Adrenal gland (tissue), 12 donors: ENCODE results near the gene SPATA4. TPM values are rescaled to one million over a fixed set of nuclear protein-coding genes. Genes with fewer than 3 reads are reported as not detected.

ENCODE experiments used
- DNase-seq, 7 donors: peaks; one replicate each; pipeline ENCODE4 v3.0.0-alpha.2; 2019 to 2020
- H3K27ac ChIP-seq, 5 donors: fragments of 200-600 bp; sonication (generic) in 4 of 5; 1 replicate in 3 of 5; 2 replicates in 2 of 5; pipeline versions ENCODE4 v1.5.1 to v1.8.0; 2016 to 2020; ENCODE audit warnings: mild to moderate bottlenecking in 1 of 5
- H3K27me3 ChIP-seq: fragments of 200-600 bp; 2 replicates; pipeline ENCODE4 v1.8.0; 2021
- H3K36me3 ChIP-seq, 2 donors: fragments of 200-600 bp; replicated peaks in 1 of 2; 1 replicate in 1 of 2; 2 replicates in 1 of 2; pipeline versions ENCODE4 v1.5.1 to v1.8.0; 2018 to 2022
- H3K4me1 ChIP-seq, 2 donors: fragments of 200-600 bp; replicated peaks in 1 of 2; 1 replicate in 1 of 2; 2 replicates in 1 of 2; pipeline versions ENCODE4 v1.5.1 to v1.8.0; 2018 to 2021
- H3K4me3 ChIP-seq, 4 donors: fragments of 200-600 bp; sonication (generic) in 3 of 4; one replicate each; pipeline ENCODE4 v1.5.1; 2016 to 2018
- H3K9me3 ChIP-seq, 3 donors: fragments of 200-600 bp; sonication (generic) in 1 of 3; replicated peaks in 1 of 3; 1 replicate in 2 of 3; 2 replicates in 1 of 3; pipeline versions ENCODE4 v1.5.1 to v1.8.0; 2016 to 2021
- POLR2A ChIP-seq, 2 donors: fragments of 450-650 bp; IDR thresholded peaks; one replicate each; pipeline ENCODE4 v1.6.1; 2017; ENCODE audit warnings: antibody characterized with exemption in 2 of 2, mild to moderate bottlenecking in 2 of 2, moderate library complexity in 1 of 2
- WGBS, 4 donors: extraction: QIAGEN DNeasy Blood & Tissue Kit in 2 of 4; methylation state at CpG; one replicate each; pipeline versions ENCODE4 v1.1.5 to v1.1.7; 2013 to 2017; 5-methylcytosine and 5-hydroxymethylcytosine counted together
- intact Hi-C, 2 donors: fragments of 100-400 bp; cut with DNase I; formaldehyde crosslinking; loops; one replicate each; pipeline versions ENCODE4 v1.14.1 to v1.15.0; 2022 to 2023
- polyA plus RNA-seq, 3 donors: library from polyadenylated mRNA; stranded (reverse); fragments of 200-250 nt in 2 of 3; fragments of 350-450 nt in 1 of 3; fragmentation: Illumina TruSeq in 1 of 3; extraction: RNeasy Lipid Tissue Mini Kit (QIAGEN cat#74804) in 1 of 3; gene quantifications; one replicate each; pipeline ENCODE4 v1.2.3, GENCODE V29; 2013 to 2014
- total RNA-seq, 9 donors: library from RNA; depleted of rRNA in 4 of 9; stranded (reverse); fragments of >200 nt in 4 of 9; fragments of 120-200 nt in 1 of 9; fragmentation: NEBNext Ultra II Directional in 1 of 9; extraction: Animal tissue kit (Norgen Biotek cat#: 25700) in 1 of 9; gene quantifications; one replicate each; pipeline versions ENCODE4 v1.1.0 to v1.2.4, GENCODE V29; 2013 to 2023
- TF ChIP-seq, protein P1 (sequence below), 6 experiments: fragments of 450-650 bp in 4 of 6; fragments of 200-600 bp in 2 of 6; sonication (generic) in 1 of 6; IDR thresholded peaks; 1 replicate in 5 of 6; 2 replicates in 1 of 6; pipeline versions ENCODE4 v1.5.1 to v1.8.0; 2016 to 2021; ENCODE audit warnings: antibody characterized with exemption in 6 of 6, mild to moderate bottlenecking in 2 of 6, moderate library complexity in 1 of 6
- donor health status: healthy with polysubstance abuse.
- donor health status: Bipolar disorder and iron deficiency.
- donor health status: DM: yes; HTN: yes; CAD: no.
- donor health status: DM: no; HTN: no; CAD: no.
- donor health status: DM: no; HTN: no; CAD: no.
- donor health status: DM: yes; HTN: yes; CAD: no.

Gene SPATA4
- total and polyA plus RNA-seq, 12 donors: 0.13 to 0.83 (median 0.33) TPM; not detected in 5

DNA sequence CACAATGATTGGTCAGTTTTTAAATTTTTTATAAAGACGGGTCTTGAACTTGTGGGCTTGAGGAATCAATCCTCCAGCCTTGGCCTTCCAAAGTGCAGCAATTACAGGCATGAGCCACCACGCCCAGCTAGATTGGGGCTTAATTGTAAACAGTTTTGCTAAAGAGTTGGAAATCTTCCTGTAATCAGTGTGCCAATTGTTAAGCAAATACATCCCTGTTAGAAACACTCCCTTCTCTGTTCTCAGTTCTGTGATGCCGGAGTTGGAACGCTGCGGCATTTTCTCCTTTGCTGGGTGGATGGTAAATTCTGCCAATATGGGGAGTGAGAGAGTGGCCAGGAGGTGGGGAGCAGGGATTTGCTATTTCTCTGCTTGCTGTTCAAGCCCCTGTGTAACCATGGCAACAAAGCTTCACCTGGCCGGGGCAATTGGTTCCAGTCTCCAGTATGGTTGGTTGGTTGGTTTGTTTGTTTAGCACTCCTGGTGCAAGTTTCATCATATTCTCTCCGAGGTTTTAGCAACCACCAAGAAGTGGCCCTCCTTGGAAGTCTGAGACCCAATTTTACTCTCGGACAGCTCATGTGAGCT, 3.0 kb upstream of the SPATA4 start:
- Histone ChIP-seq H3K27me3 (no peaks in the 10 kb centered on the region), H3K4me1 (peaks cover 0 to 4% of the 10 kb centered on the region in 2 donors), H3K36me3 (no peaks in the 10 kb centered on the region), H3K4me3 (no peak overlapping the region), H3K9me3 (no peaks in the 10 kb centered on the region), H3K27ac (no peak overlapping the region)
- intact Hi-C loops: loop anchor here in 1 of 2 donors (10.0 kb wide), 1 partner anchor 116 kb away; the partner anchor contains the start of gene SPCS3
- no peak for DNase-seq
- TF ChIP-seq POLR2A (IDR thresholded peaks at IDR 0.05): no peak
- TF ChIP-seq, protein P1, sequence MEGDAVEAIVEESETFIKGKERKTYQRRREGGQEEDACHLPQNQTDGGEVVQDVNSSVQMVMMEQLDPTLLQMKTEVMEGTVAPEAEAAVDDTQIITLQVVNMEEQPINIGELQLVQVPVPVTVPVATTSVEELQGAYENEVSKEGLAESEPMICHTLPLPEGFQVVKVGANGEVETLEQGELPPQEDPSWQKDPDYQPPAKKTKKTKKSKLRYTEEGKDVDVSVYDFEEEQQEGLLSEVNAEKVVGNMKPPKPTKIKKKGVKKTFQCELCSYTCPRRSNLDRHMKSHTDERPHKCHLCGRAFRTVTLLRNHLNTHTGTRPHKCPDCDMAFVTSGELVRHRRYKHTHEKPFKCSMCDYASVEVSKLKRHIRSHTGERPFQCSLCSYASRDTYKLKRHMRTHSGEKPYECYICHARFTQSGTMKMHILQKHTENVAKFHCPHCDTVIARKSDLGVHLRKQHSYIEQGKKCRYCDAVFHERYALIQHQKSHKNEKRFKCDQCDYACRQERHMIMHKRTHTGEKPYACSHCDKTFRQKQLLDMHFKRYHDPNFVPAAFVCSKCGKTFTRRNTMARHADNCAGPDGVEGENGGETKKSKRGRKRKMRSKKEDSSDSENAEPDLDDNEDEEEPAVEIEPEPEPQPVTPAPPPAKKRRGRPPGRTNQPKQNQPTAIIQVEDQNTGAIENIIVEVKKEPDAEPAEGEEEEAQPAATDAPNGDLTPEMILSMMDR (IDR thresholded peaks at IDR 0.05): no peak
- 70 to 82% (median 76%) methylated on average over 8 of the region's 8 CpGs for WGBS, 4 donors

DNA sequence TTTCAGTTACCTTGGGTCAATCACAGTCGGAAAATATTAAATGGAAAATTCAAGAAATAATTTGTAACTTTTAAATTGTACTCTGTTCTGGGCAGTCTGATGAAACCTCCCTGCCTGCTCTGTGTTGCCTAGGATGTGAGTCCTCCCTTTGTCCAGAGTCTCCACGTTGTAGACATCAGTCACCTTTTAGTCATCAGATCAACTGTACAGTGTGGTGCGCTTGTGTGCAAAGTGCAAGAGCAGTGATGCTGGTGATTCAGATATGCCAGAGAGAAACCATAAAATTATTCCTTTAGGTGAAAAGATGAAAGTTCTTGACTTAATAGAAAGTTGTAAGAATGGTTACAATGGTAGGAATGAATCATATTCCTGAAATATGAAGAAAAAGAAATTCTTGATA, 1.4 kb downstream of the SPATA4 start:
- no peaks in the 10 kb centered on the region for H3K9me3 ChIP-seq
- H3K4me1 ChIP-seq: peaks cover 0 to 4% of the 10 kb centered on the region in 2 donors
- no peaks in the 10 kb centered on the region for H3K36me3 ChIP-seq
- no peak for DNase-seq
- WGBS, 4 donors: 63 to 67% (median 65%) methylated on average over 3 of the region's 3 CpGs
- H3K27ac ChIP-seq: no peak overlapping the region
- no peaks in the 10 kb centered on the region for H3K27me3 ChIP-seq
- TF ChIP-seq, protein P1 (IDR thresholded peaks at IDR 0.05): no peak
- TF ChIP-seq POLR2A (IDR thresholded peaks at IDR 0.05): no peak
- intact Hi-C loops: loop anchor here in 1 of 2 donors (10.0 kb wide), 1 partner anchor 121 kb away; the partner anchor contains the start of gene SPCS3
- H3K4me3 ChIP-seq: no peak overlapping the region

DNA sequence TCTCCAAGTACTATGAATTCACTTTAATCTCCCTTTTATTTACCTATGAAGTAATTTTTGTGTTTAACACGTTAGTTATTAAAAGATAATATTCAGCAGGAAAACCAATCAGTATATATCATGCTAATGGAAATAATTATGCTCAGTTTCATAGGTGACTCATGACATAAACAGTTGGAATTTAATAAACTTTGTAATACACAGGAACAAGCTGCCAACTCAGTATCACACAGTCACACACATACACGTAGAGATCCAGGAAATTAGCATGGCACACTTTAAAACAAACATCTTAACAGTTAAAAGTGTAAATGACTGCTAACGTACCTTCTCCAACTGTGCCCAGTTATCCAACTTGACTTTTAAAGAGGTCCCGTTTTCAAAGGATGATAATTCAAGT, 2.3 kb downstream of the SPATA4 start:
- no peak overlapping the region for H3K27ac ChIP-seq
- H3K4me1 ChIP-seq: peaks cover 0 to 4% of the 10 kb centered on the region in 2 donors
- TF ChIP-seq POLR2A (IDR thresholded peaks at IDR 0.05): no peak
- TF ChIP-seq, protein P1 (IDR thresholded peaks at IDR 0.05): no peak
- H3K9me3 ChIP-seq: no peaks in the 10 kb centered on the region
- no peaks in the 10 kb centered on the region for H3K36me3 ChIP-seq
- intact Hi-C loops: loop anchor here in 1 of 2 donors (10.0 kb wide), 1 partner anchor 122 kb away; the partner anchor contains the start of gene SPCS3
- no peak overlapping the region for H3K4me3 ChIP-seq
- DNase-seq: no peak
- no peaks in the 10 kb centered on the region for H3K27me3 ChIP-seq
- 33 to 58% (median 40%) methylated on average over 4 of the region's 4 CpGs for WGBS, 4 donors

DNA sequence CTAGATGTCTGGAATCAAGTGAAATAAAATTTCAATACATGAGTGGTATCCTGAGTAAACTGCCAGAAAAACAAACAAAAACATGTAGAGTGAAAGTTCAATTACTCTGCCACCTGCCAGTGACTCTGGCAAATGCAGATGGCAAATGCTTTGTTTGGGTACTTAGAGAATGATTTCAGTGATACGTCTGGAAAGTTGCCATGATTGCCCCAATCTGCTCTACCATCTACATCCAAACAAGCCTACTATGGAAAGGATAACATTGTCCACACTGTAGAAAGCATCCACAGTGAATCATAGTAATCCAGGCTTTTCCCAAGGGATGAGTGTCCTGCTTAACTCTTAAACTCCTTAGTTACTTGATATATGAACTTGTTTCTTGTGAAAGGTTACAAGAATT, 3.4 kb downstream of the SPATA4 start:
- H3K36me3 ChIP-seq: no peaks in the 10 kb centered on the region
- H3K4me1 ChIP-seq: peaks cover 0 to 4% of the 10 kb centered on the region in 2 donors
- H3K9me3 ChIP-seq: no peaks in the 10 kb centered on the region
- no peak overlapping the region for H3K4me3 ChIP-seq
- H3K27me3 ChIP-seq: no peaks in the 10 kb centered on the region
- TF ChIP-seq POLR2A (IDR thresholded peaks at IDR 0.05): no peak
- TF ChIP-seq, protein P1 (IDR thresholded peaks at IDR 0.05): no peak
- intact Hi-C loops: loop anchor here in 1 of 2 donors (10.0 kb wide), 1 partner anchor 123 kb away; the partner anchor contains the start of gene SPCS3
- WGBS, 4 donors: 8 to 44% (median 30%) methylated on average over 1 of the region's 1 CpG
- no peak for DNase-seq
- H3K27ac ChIP-seq: no peak overlapping the region
